Trophoblast cell (in vitro differentiated cells and primary cell): ENCODE data around the gene SLC31A2.

Source experiments
- DNase-seq, 2 donors: peaks; one replicate each; pipeline ENCODE4 v3.0.0-alpha.2; 2016
- H2AFZ ChIP-seq: 2 replicates; pipeline ENCODE4 v1.6.1; 2013; ENCODE audit warnings: low read length, moderate library complexity, mild to moderate bottlenecking; ENCODE audit not compliant: insufficient read depth, poor library complexity
- H2AK5ac ChIP-seq: 2 replicates; pipeline ENCODE4 v1.6.1; 2013; ENCODE audit warnings: mild to moderate bottlenecking, low read length
- H2BK120ac ChIP-seq: 2 replicates; pipeline ENCODE4 v1.6.1; 2013; ENCODE audit warnings: low read length, mild to moderate bottlenecking, moderate library complexity; ENCODE audit not compliant: insufficient read depth, poor library complexity
- H2BK12ac ChIP-seq: 2 replicates; pipeline ENCODE4 v1.6.1; 2013; ENCODE audit warnings: mild to moderate bottlenecking, low read length, moderate library complexity
- H2BK5ac ChIP-seq: 2 replicates; pipeline ENCODE4 v1.6.1; 2013; ENCODE audit warnings: low read length, low read depth, moderate library complexity, mild to moderate bottlenecking; ENCODE audit not compliant: poor library complexity
- H3K14ac ChIP-seq: 2 replicates; pipeline ENCODE4 v1.6.1; 2013; ENCODE audit warnings: mild to moderate bottlenecking, low read length
- H3K18ac ChIP-seq: 2 replicates; pipeline ENCODE4 v1.6.1; 2013; ENCODE audit warnings: mild to moderate bottlenecking, low read length
- H3K23ac ChIP-seq: 2 replicates; pipeline ENCODE4 v1.6.1; 2013; ENCODE audit warnings: low read length
- H3K27ac ChIP-seq: 2 replicates; pipeline ENCODE4 v1.5.1; 2013; ENCODE audit warnings: low read depth, mild to moderate bottlenecking, inconsistent platforms, low read length, moderate library complexity
- H3K27me3 ChIP-seq: 2 replicates; pipeline ENCODE4 v1.6.1; 2013; ENCODE audit warnings: inconsistent platforms, mild to moderate bottlenecking, low read length, moderate library complexity; ENCODE audit not compliant: insufficient read depth
- H3K36me3 ChIP-seq, 2 experiments: 1 replicate in 1 of 2; 2 replicates in 1 of 2; pipeline ENCODE4 v1.6.1; 2013; ENCODE audit warnings: low read length in 2 of 2, mild to moderate bottlenecking in 2 of 2, moderate library complexity in 1 of 2; ENCODE audit not compliant: insufficient read depth in 2 of 2, control insufficient read depth in 1 of 2
- H3K4ac ChIP-seq: 2 replicates; pipeline ENCODE4 v1.6.1; 2013; ENCODE audit warnings: low read depth, mild to moderate bottlenecking, low read length, moderate library complexity
- H3K4me1 ChIP-seq, 2 experiments: 1 replicate in 1 of 2; 2 replicates in 1 of 2; pipeline ENCODE4 v1.6.1; 2013; ENCODE audit warnings: low read length in 2 of 2, mild to moderate bottlenecking in 2 of 2, moderate library complexity in 1 of 2; ENCODE audit not compliant: insufficient read depth in 2 of 2, control insufficient read depth in 1 of 2
- H3K4me2 ChIP-seq: 2 replicates; pipeline ENCODE4 v1.6.1; 2013; ENCODE audit warnings: inconsistent platforms, mild to moderate bottlenecking, low read length, moderate library complexity
- H3K4me3 ChIP-seq: 2 replicates; pipeline ENCODE4 v1.5.1; 2013; ENCODE audit warnings: mild to moderate bottlenecking, low read depth, low read length, inconsistent platforms
- H3K79me1 ChIP-seq: one replicate; pipeline ENCODE4 v1.6.1; 2013; ENCODE audit warnings: low read length
- H3K79me2 ChIP-seq: 2 replicates; pipeline ENCODE4 v1.6.1; 2013; ENCODE audit warnings: low read length, mild to moderate bottlenecking; ENCODE audit not compliant: control insufficient read depth, insufficient read depth, poor library complexity
- H3K9ac ChIP-seq: 2 replicates; pipeline ENCODE4 v1.6.1; 2013; ENCODE audit warnings: mild to moderate bottlenecking, low read length
- H3K9me3 ChIP-seq: 2 replicates; pipeline ENCODE4 v1.6.1; 2013; ENCODE audit warnings: low read depth, mild to moderate bottlenecking, control low read depth, inconsistent platforms, low read length; ENCODE audit not compliant: insufficient read depth
- H4K12ac ChIP-seq: 2 replicates; pipeline ENCODE4 v1.6.1; 2013; ENCODE audit warnings: low read depth, mild to moderate bottlenecking, low read length, moderate library complexity
- H4K8ac ChIP-seq: 2 replicates; pipeline ENCODE4 v1.6.1; 2013; ENCODE audit warnings: low read depth, mild to moderate bottlenecking, low read length, moderate library complexity
- H4K91ac ChIP-seq: one replicate; pipeline ENCODE4 v1.6.1; 2013; ENCODE audit warnings: low read depth, mild to moderate bottlenecking, low read length, moderate library complexity
- WGBS: extraction: QIAGEN DNeasy Blood & Tissue Kit; methylation state at CpG from one replicate; pipeline ENCODE4 v1.1.7; 2013; ENCODE audit warnings: missing lambda C conversion rate; ENCODE audit not compliant: insufficient read length, insufficient coverage; ENCODE audit errors: extremely low coverage; 5-methylcytosine and 5-hydroxymethylcytosine counted together

The SLC31A2 gene

GRCh38 chr9:113129884-113130283, 20.9 kb upstream of the SLC31A2 start:
- no peak overlapping the region for H4K91ac ChIP-seq
- H3K9ac ChIP-seq: no peak overlapping the region
- no peak for DNase-seq
- no peaks in the 10 kb centered on the region for H3K36me3 ChIP-seq
- no peak overlapping the region for H2BK12ac ChIP-seq
- H3K27ac ChIP-seq: no peak overlapping the region
- H4K8ac ChIP-seq: no peak overlapping the region
- no peak overlapping the region for H2BK5ac ChIP-seq
- H3K4me1 ChIP-seq: no peaks in the 10 kb centered on the region
- H2BK120ac ChIP-seq: no peak overlapping the region
- no peak overlapping the region for H3K4me2 ChIP-seq
- no peak overlapping the region for H3K4ac ChIP-seq
- no peak overlapping the region for H3K23ac ChIP-seq
- no peaks in the 10 kb centered on the region for H3K79me1 ChIP-seq
- no peak overlapping the region for H3K18ac ChIP-seq
- H2AK5ac ChIP-seq: no peak overlapping the region
- no peak overlapping the region for H2AFZ ChIP-seq
- no peaks in the 10 kb centered on the region for H3K9me3 ChIP-seq
- no CpG with 5 or more reads among the region's 4 CpGs for WGBS
- no peaks in the 10 kb centered on the region for H3K79me2 ChIP-seq
- no peak overlapping the region for H3K14ac ChIP-seq
- H3K27me3 ChIP-seq: no peaks in the 10 kb centered on the region
- H4K12ac ChIP-seq: no peak overlapping the region
- H3K4me3 ChIP-seq: no peak overlapping the region

- Histone ChIP-seq H2BK120ac (no peak overlapping the region), H2BK5ac (no peak overlapping the region), H3K27ac (no peak overlapping the region), H3K18ac (no peak overlapping the region), H2BK12ac (no peak overlapping the region), H4K12ac (no peak overlapping the region), H2AK5ac (no peak overlapping the region), H2AFZ (no peak overlapping the region), H3K79me2 (no peaks in the 10 kb centered on the region), H3K36me3 (no peaks in the 10 kb centered on the region), H3K14ac (no peak overlapping the region), H3K23ac (no peak overlapping the region), H3K9me3 (peaks cover 4% of the 10 kb centered on the region), H3K9ac (no peak overlapping the region), H3K4me1 (peaks cover 0 to 3% of the 10 kb centered on the region in 2 experiments), H4K91ac (no peak overlapping the region), H3K79me1 (peaks cover 3% of the 10 kb centered on the region), H3K4me3 (no peak overlapping the region), H4K8ac (no peak overlapping the region), H3K27me3 (no peaks in the 10 kb centered on the region), H3K4ac (no peak overlapping the region), H3K4me2 (no peak overlapping the region)
- peak in 1 of 2 donors; percentile 34 for DNase-seq
- no CpG with 5 or more reads among the region's 3 CpGs for WGBS
Observed at GRCh38 chr9:113131689-113132151, 19.1 kb upstream of the SLC31A2 start.

- no peaks in the 10 kb centered on the region for H3K27me3 ChIP-seq
- H2AK5ac ChIP-seq: no peak overlapping the region
- no peak overlapping the region for H2BK120ac ChIP-seq
- H3K4ac ChIP-seq: no peak overlapping the region
- peak overlapping the region; percentile 7 for H3K27ac ChIP-seq
- H3K4me1 ChIP-seq: peaks cover 4 to 7% of the 10 kb centered on the region in 2 experiments
- H3K23ac ChIP-seq: no peak overlapping the region
- no peak overlapping the region for H3K4me3 ChIP-seq
- DNase-seq: peak; percentile 90 to 95
- H3K79me2 ChIP-seq: no peaks in the 10 kb centered on the region
- H3K79me1 ChIP-seq: peaks cover 3% of the 10 kb centered on the region
- H4K12ac ChIP-seq: no peak overlapping the region
- no peak overlapping the region for H3K4me2 ChIP-seq
- H3K36me3 ChIP-seq: no peaks in the 10 kb centered on the region
- no peak overlapping the region for H2BK12ac ChIP-seq
- no CpG with 5 or more reads among the region's 9 CpGs for WGBS
- H3K9me3 ChIP-seq: peaks cover 9% of the 10 kb centered on the region
- no peak overlapping the region for H3K9ac ChIP-seq
- no peak overlapping the region for H2AFZ ChIP-seq
- H2BK5ac ChIP-seq: no peak overlapping the region
- no peak overlapping the region for H3K14ac ChIP-seq
- H4K91ac ChIP-seq: no peak overlapping the region
- no peak overlapping the region for H3K18ac ChIP-seq
- H4K8ac ChIP-seq: no peak overlapping the region
Observed at GRCh38 chr9:113137196-113138168, 13.3 kb upstream of the SLC31A2 start.

GRCh38 chr9:113138760-113139159, 12.0 kb upstream of the SLC31A2 start:
- Histone ChIP-seq H4K8ac (no peak overlapping the region), H3K9ac (no peak overlapping the region), H3K14ac (no peak overlapping the region), H2AK5ac (no peak overlapping the region), H2AFZ (no peak overlapping the region), H2BK120ac (no peak overlapping the region), H2BK12ac (no peak overlapping the region), H3K27me3 (no peaks in the 10 kb centered on the region), H4K91ac (no peak overlapping the region), H3K27ac (no peak overlapping the region), H3K4me2 (no peak overlapping the region), H2BK5ac (no peak overlapping the region), H3K36me3 (no peaks in the 10 kb centered on the region), H3K79me2 (no peaks in the 10 kb centered on the region), H4K12ac (no peak overlapping the region), H3K18ac (no peak overlapping the region), H3K4me3 (no peak overlapping the region), H3K4ac (no peak overlapping the region), H3K4me1 (peaks cover 7 to 10% of the 10 kb centered on the region in 2 experiments), H3K9me3 (peaks cover 9% of the 10 kb centered on the region), H3K23ac (no peak overlapping the region), H3K79me1 (peaks cover 4% of the 10 kb centered on the region)
- no CpG with 5 or more reads among the region's 3 CpGs for WGBS
- DNase-seq: peak in 1 of 2 donors; percentile 43
